ENCODE results near the gene PFN1. TPM values are rescaled to one million over a fixed set of nuclear protein-coding genes. Genes with fewer than 3 reads are reported as not detected.

PFN1 gene
- total and polyA plus RNA-seq, 5 experiments from 2014 or later, result 486 to 2,067 (median 1,824) TPM

- Mint-ChIP-seq H3K36me3 (peaks cover 0 to 12% (median 1%) of the 10 kb centered on the region in 3 donors), H3K27ac (peak overlapping the region in 3 of 10 donors; percentile 57 to 72 (median 61)), H3K9me3 (no peaks in the 10 kb centered on the region), H3K27me3 (no peaks in the 10 kb centered on the region), H3K4me1 (peaks cover 15 to 22% (median 21%) of the 10 kb centered on the region in 4 donors), H3K4me3 (no peak overlapping the region)
- peak in 9 of 10 donors; percentile 79 to 98 (median 94) for DNase-seq
- ATAC-seq, result peak; percentile 84 to 86
- POLR2A ChIA-PET, result interaction anchor here (0.6 to 15.5 kb wide), 21 partner anchors 12 to 666 kb away, joined by 3 to 635 read pairs (median 5); partner anchors contain the start of genes ARRB2, C17orf107, CAMTA2 and ENO3
Observed at GRCh38 chr17:4966844-4967538, 18.7 kb upstream of the PFN1 start.

GRCh38 chr17:4965311-4965986 is 17.1 kb upstream of the PFN1 start:
- Mint-ChIP-seq H3K27ac (peak overlapping the region in 2 of 10 donors; percentile 37 to 58), H3K27me3 (no peaks in the 10 kb centered on the region), H3K4me1 (peaks cover 15 to 20% (median 18%) of the 10 kb centered on the region in 4 donors), H3K36me3 (peaks cover 0 to 15% (median 5%) of the 10 kb centered on the region in 3 donors), H3K4me3 (peak overlapping the region in 8 of 10 donors; percentile 15 to 78 (median 42)), H3K9me3 (no peaks in the 10 kb centered on the region)
- DNase-seq (peak in 1 of 10 donors; percentile 58), ATAC-seq (no peak)
- POLR2A ChIA-PET, result interaction anchor here (15.5 kb wide), 1 partner anchor 18 kb away, joined by 635 read pairs; the partner anchor contains the start of genes ENO3, PFN1, RNF167 and SLC25A11

- POLR2A ChIA-PET, result interaction anchor here (1.4 to 25.2 kb wide), 2 partner anchors 8 to 11 kb away, joined by 4 to 635 read pairs; partner anchors contain the start of gene SPAG7
- DNase-seq, result no peak
- Mint-ChIP-seq H3K27me3 (no peaks in the 10 kb centered on the region), H3K4me1 (peaks cover 8 to 17% (median 15%) of the 10 kb centered on the region in 4 donors), H3K36me3 (peaks cover 0 to 30% (median 7%) of the 10 kb centered on the region in 3 donors), H3K27ac (peak overlapping the region in 2 of 10 donors; percentile 13 to 74), H3K4me3 (no peak overlapping the region), H3K9me3 (no peaks in the 10 kb centered on the region)
- no peak for ATAC-seq
Observed at GRCh38 chr17:4960279-4960922, 12.1 kb upstream of the PFN1 start.

- Mint-ChIP-seq H3K27me3 (no peaks in the 10 kb centered on the region), H3K9me3 (no peaks in the 10 kb centered on the region), H3K4me1 (peaks cover 8 to 14% (median 11%) of the 10 kb centered on the region in 4 donors), H3K27ac (peak overlapping the region in 1 of 10 donors; percentile 25), H3K4me3 (no peak overlapping the region), H3K36me3 (peaks cover 0 to 27% (median 7%) of the 10 kb centered on the region in 3 donors)
- POLR2A ChIA-PET, result interaction anchor here (1.4 to 25.2 kb wide), 2 partner anchors 9 to 10 kb away, joined by 4 to 635 read pairs; partner anchors contain the start of gene SPAG7
- DNase-seq, result no peak
- ATAC-seq, result no peak
Observed at GRCh38 chr17:4959261-4959965, 11.1 kb upstream of the PFN1 start.

- no peak overlapping the region for H3K27ac Mint-ChIP-seq
- no peak for DNase-seq
- H3K36me3 Mint-ChIP-seq, result peaks cover 0 to 25% (median 7%) of the 10 kb centered on the region in 3 donors
- no peaks in the 10 kb centered on the region for H3K27me3 Mint-ChIP-seq
- H3K4me1 Mint-ChIP-seq, result peaks cover 6 to 13% (median 10%) of the 10 kb centered on the region in 4 donors
- H3K9me3 Mint-ChIP-seq, result no peaks in the 10 kb centered on the region
- POLR2A ChIA-PET, result interaction anchor here (0.6 to 25.2 kb wide), 4 partner anchors 9 to 18 kb away, joined by 4 to 635 read pairs (median 10); partner anchors contain the start of genes PFN1, RNF167, SLC25A11 and SPAG7
- no peak overlapping the region for H3K4me3 Mint-ChIP-seq
- no peak for ATAC-seq
Observed at GRCh38 chr17:4958102-4958501, 9.8 kb upstream of the PFN1 start.

GRCh38 chr17:4956493-4957061 is 8.2 kb upstream of the PFN1 start:
- Mint-ChIP-seq H3K27me3 (no peaks in the 10 kb centered on the region), H3K4me3 (no peak overlapping the region), H3K36me3 (peaks cover 0 to 22% (median 5%) of the 10 kb centered on the region in 3 donors), H3K9me3 (no peaks in the 10 kb centered on the region), H3K4me1 (peaks cover 5 to 14% (median 10%) of the 10 kb centered on the region in 4 donors), H3K27ac (no peak overlapping the region)
- ATAC-seq (no peak), DNase-seq (peak in 3 of 10 donors; percentile 28 to 37 (median 32))
- POLR2A ChIA-PET, result interaction anchor here (0.8 to 25.2 kb wide), 4 partner anchors 8 to 57 kb away, joined by 3 to 635 read pairs (median 10); partner anchors contain the start of genes C17orf107, PFN1, RNF167 and SLC25A11

- H3K27me3 Mint-ChIP-seq, result no peaks in the 10 kb centered on the region
- DNase-seq (no peak), ATAC-seq (no peak)
- no peaks in the 10 kb centered on the region for H3K9me3 Mint-ChIP-seq
- peaks cover 10 to 25% (median 21%) of the 10 kb centered on the region in 4 donors for H3K4me1 Mint-ChIP-seq
- H3K27ac Mint-ChIP-seq, result no peak overlapping the region
- H3K4me3 Mint-ChIP-seq, result no peak overlapping the region
- POLR2A ChIA-PET, result interaction anchor here (8.8 to 25.2 kb wide), 2 partner anchors 14 to 17 kb away, joined by 179 to 635 read pairs; partner anchors contain the start of genes RNF167, SLC25A11 and SPAG7
- H3K36me3 Mint-ChIP-seq, result peaks cover 0 to 13% (median 0%) of the 10 kb centered on the region in 3 donors
Observed at GRCh38 chr17:4955091-4955490, 6.8 kb upstream of the PFN1 start.

GRCh38 chr17:4953451-4953961 is 5.2 kb upstream of the PFN1 start:
- Mint-ChIP-seq H3K27me3 (no peaks in the 10 kb centered on the region), H3K4me3 (peak overlapping the region in 1 of 10 donors; percentile 29), H3K27ac (peak overlapping the region in 2 of 10 donors; percentile 3 to 8), H3K4me1 (peaks cover 12 to 29% (median 22%) of the 10 kb centered on the region in 4 donors), H3K36me3 (no peaks in the 10 kb centered on the region), H3K9me3 (no peaks in the 10 kb centered on the region)
- POLR2A ChIA-PET, result interaction anchor here (1.0 to 25.2 kb wide), 4 partner anchors 15 to 45 kb away, joined by 3 to 635 read pairs (median 92); partner anchors contain the start of genes RNF167, SLC25A11 and SPAG7
- no peak for ATAC-seq
- no peak for DNase-seq

GRCh38 chr17:4951486-4951885 is 3.2 kb upstream of the PFN1 start:
- H3K27me3 Mint-ChIP-seq, result no peaks in the 10 kb centered on the region
- POLR2A ChIA-PET, result interaction anchor here (0.6 to 25.2 kb wide), 5 partner anchors 9 to 517 kb away, joined by 3 to 635 read pairs (median 3); partner anchors contain the start of genes DHX33, RNF167, SLC25A11 and SPAG7
- H3K36me3 Mint-ChIP-seq, result peaks cover 6 to 11% (median 9%) of the 10 kb centered on the region in 3 donors
- H3K4me3 Mint-ChIP-seq, result peak overlapping the region in 8 of 10 donors; percentile 10 to 91 (median 79)
- no peaks in the 10 kb centered on the region for H3K9me3 Mint-ChIP-seq
- peaks cover 15 to 34% (median 24%) of the 10 kb centered on the region in 4 donors for H3K4me1 Mint-ChIP-seq
- peak overlapping the region in 6 of 10 donors; percentile 40 to 91 (median 62) for H3K27ac Mint-ChIP-seq
- no peak for DNase-seq
- ATAC-seq, result no peak

GRCh38 chr17:4950746-4951204 is 2.4 kb upstream of the PFN1 start, which contains the start of gene ENO3:
TSS of gene ENO3 (plus strand) at chr17:4951119. CDS start at chr17:4951830, 711 bp downstream.
- peaks cover 19 to 33% (median 25%) of the 10 kb centered on the region in 4 donors for H3K4me1 Mint-ChIP-seq
- no peaks in the 10 kb centered on the region for H3K27me3 Mint-ChIP-seq
- peaks cover 11 to 16% (median 14%) of the 10 kb centered on the region in 3 donors for H3K36me3 Mint-ChIP-seq
- POLR2A ChIA-PET, result interaction anchor here (1.4 to 25.2 kb wide), 4 partner anchors 12 to 98 kb away, joined by 3 to 635 read pairs (median 92); partner anchors contain the start of genes RNF167, SLC25A11 and SPAG7
- peak within 1 kb of the TSS; percentile 61 to 91 (median 82) for H3K4me3 Mint-ChIP-seq
- no peak for ATAC-seq
- peak within 1 kb of the TSS in 9 of 10 donors; percentile 79 to 94 (median 82) for H3K27ac Mint-ChIP-seq
- no peak for DNase-seq
- H3K9me3 Mint-ChIP-seq, result no peaks in the 10 kb centered on the region

Data from naive thymus-derived CD8-positive, alpha-beta T cell (primary cell).